H1 (cell line): ENCODE data around the gene TSC22D1. TPM values are rescaled to one million over a fixed set of nuclear protein-coding genes. Genes with fewer than 3 reads are reported as not detected.

Experiments
- BACH1 ChIP-seq: IDR thresholded peaks from 2 replicates; pipeline ENCODE4 v1.6.1; 2012; ENCODE audit warnings: low read length, improper control_type of control experiment
- CBX5 ChIP-seq: fragments of 300-800, 300-1000 bp; sonication (generic); IDR thresholded peaks from 2 replicates; pipeline ENCODE4 v1.7.1; 2016; ENCODE audit warnings: antibody characterized with exemption, low read length, low read depth
- CHD1 ChIP-seq: IDR thresholded peaks from 2 replicates; pipeline ENCODE4 v1.6.1; 2012; ENCODE audit warnings: low read depth, low read length, improper control_type of control experiment
- CHD2 ChIP-seq: IDR thresholded peaks from 2 replicates; pipeline ENCODE4 v1.6.1; 2012; ENCODE audit warnings: low read length, improper control_type of control experiment
- CREB1 ChIP-seq: IDR thresholded peaks from 2 replicates; pipeline ENCODE4 v1.6.1; 2012; ENCODE audit warnings: inconsistent platforms
- CTCF ChIP-seq, 3 experiments: IDR thresholded peaks; 1 replicate in 2 of 3; 2 replicates in 1 of 3; pipeline versions ENCODE4 v1.5.1 to v1.6.1; 2011; ENCODE audit warnings: low read length in 3 of 3, mild to moderate bottlenecking in 3 of 3, inconsistent platforms in 2 of 3, low read depth in 1 of 3, moderate library complexity in 1 of 3; ENCODE audit not compliant: insufficient read depth in 1 of 3; ENCODE audit errors: control extremely low read depth in 1 of 3
- E2F6 ChIP-seq: IDR thresholded peaks from 2 replicates; pipeline ENCODE4 v1.6.1; 2012; ENCODE audit warnings: inconsistent platforms
- EZH2 ChIP-seq: fragments of 200-600 bp; sonication (generic); IDR thresholded peaks from 2 replicates; pipeline ENCODE4 v1.7.1; 2012; ENCODE audit warnings: low read depth, mild to moderate bottlenecking, moderate library complexity, low read length, inconsistent platforms; ENCODE audit not compliant: severe bottlenecking
- KDM1A ChIP-seq: fragments of 200-600, 300-600 bp; sonication (generic); IDR thresholded peaks from 2 replicates; pipeline ENCODE4 v1.7.1; 2016; ENCODE audit warnings: mild to moderate bottlenecking, low read length, borderline replicate concordance
- MAX ChIP-seq: IDR thresholded peaks from 2 replicates; pipeline ENCODE4 v1.6.1; 2012; ENCODE audit warnings: inconsistent platforms
- NANOG ChIP-seq: IDR thresholded peaks from 2 replicates; pipeline ENCODE4 v1.6.1; 2011; ENCODE audit warnings: low read length, low read depth, mild to moderate bottlenecking, inconsistent platforms; ENCODE audit not compliant: insufficient read depth, poor library complexity, severe bottlenecking
- POLR2A ChIP-seq, 2 experiments: IDR thresholded peaks; 1 replicate in 1 of 2; 2 replicates in 1 of 2; pipeline ENCODE4 v1.6.1; 2011; ENCODE audit warnings: low read depth in 2 of 2, low read length in 2 of 2, mild to moderate bottlenecking in 2 of 2; ENCODE audit errors: control extremely low read depth in 1 of 2
- RAD21 ChIP-seq, 2 experiments: IDR thresholded peaks in 1 of 2; conservative IDR thresholded peaks in 1 of 2; 2 replicates each; pipeline ENCODE4 v1.6.1; 2011; ENCODE audit warnings: low read depth in 2 of 2, low read length in 2 of 2, improper control_type of control experiment in 1 of 2, inconsistent platforms in 1 of 2, mild to moderate bottlenecking in 1 of 2, moderate library complexity in 1 of 2
- RNF2 ChIP-seq: fragments of 200-900, 300-1000 bp; sonication (generic); IDR thresholded peaks from 2 replicates; pipeline ENCODE4 v1.7.1; 2016; ENCODE audit warnings: borderline replicate concordance, low read depth, mild to moderate bottlenecking, antibody characterized with exemption, low read length; ENCODE audit not compliant: poor library complexity, severe bottlenecking; ENCODE audit errors: missing control alignments
- SAP30 ChIP-seq: fragments of 300-600 bp; sonication (generic); IDR thresholded peaks from 2 replicates; pipeline ENCODE4 v1.7.1; 2012; ENCODE audit warnings: low read length, moderate library complexity, mild to moderate bottlenecking, inconsistent platforms; ENCODE audit not compliant: insufficient read depth, insufficient replicate concordance
- SIRT6 ChIP-seq: IDR thresholded peaks from one replicate; pipeline ENCODE4 v1.7.1; 2012; ENCODE audit warnings: low read length, inconsistent platforms
- SP4 ChIP-seq: IDR thresholded peaks from 2 replicates; pipeline ENCODE4 v1.6.1; 2012; ENCODE audit warnings: low read length, inconsistent platforms
- SUZ12 ChIP-seq: fragments of 200-600 bp; sonication (generic); IDR thresholded peaks from 2 replicates; pipeline ENCODE4 v1.6.1; 2012; ENCODE audit warnings: mild to moderate bottlenecking, inconsistent platforms, low read length, moderate library complexity, mixed read lengths
- TAF1 ChIP-seq: IDR thresholded peaks from 2 replicates; pipeline ENCODE4 v1.6.1; 2011; ENCODE audit warnings: mild to moderate bottlenecking, low read depth, low read length
- YY1 ChIP-seq: IDR thresholded peaks from 2 replicates; pipeline ENCODE4 v1.6.1; 2011; ENCODE audit warnings: low read depth, mild to moderate bottlenecking, low read length
- polyA plus RNA-seq, 7 experiments: library from polyadenylated mRNA; depleted of rRNA in 3 of 7; stranded (reverse) in 5 of 7; unstranded in 2 of 7; fragments of >200 nt in 5 of 7; fragments of 200-250 nt in 2 of 7; gene quantifications; 1 replicate in 5 of 7; 2 replicates in 1 of 7; 4 replicates in 1 of 7; pipeline versions ENCODE4 v1.2.1 to v1.2.3, GENCODE V29; 2011 to 2013; ENCODE audit warnings: missing spikeins in 2 of 7, mixed read lengths in 2 of 7
- total RNA-seq: library from RNA; stranded (reverse); fragmentation: NEBNext Ultra II Directional; extraction: Animal tissue kit (Norgen Biotek cat#: 25700); gene quantifications from 2 replicates; pipeline ENCODE4 v1.2.1, GENCODE V29; 2021

The TSC22D1 gene
- total and polyA plus RNA-seq, 2 of the 8 experiments (the other 6 are each of a cell fraction or from before 2014, with no cell fraction given): 52.6 to 80.9 TPM

- TF ChIP-seq RAD21 (IDR thresholded peaks at IDR 0.05 in 1 of 2, conservative IDR thresholded peaks at IDR 0.05 in 1 of 2; ENCODE audit: low read depth in 2 of 2, low read length in 2 of 2): peak; percentile 9 to 26; a peak in 3 of 4 replicates
- TF ChIP-seq KDM1A: peak; percentile 35; the same call in 1 of the 2 replicates
- TF ChIP-seq CREB1: no peak
- 0 out of 4 replicates have a peak, but pooled peaks of 1 of the 3 experiments have one; percentile 5 for TF ChIP-seq CTCF (IDR thresholded peaks at IDR 0.05; ENCODE audit: control extremely low read depth in 1 of 3, insufficient read depth in 1 of 3, low read depth in 1 of 3, low read length in 3 of 3)
- TF ChIP-seq RNF2: no peak
- no peak for TF ChIP-seq YY1
- TF ChIP-seq SAP30: no peak
- TF ChIP-seq EZH2: no peak
- TF ChIP-seq TAF1: peak; percentile 100
- TF ChIP-seq POLR2A (IDR thresholded peaks at IDR 0.05; ENCODE audit: control extremely low read depth in 1 of 2, low read depth in 2 of 2, low read length in 2 of 2): peak; percentile 99
- no peak for TF ChIP-seq BACH1
- no peak for TF ChIP-seq SIRT6
- no peak for TF ChIP-seq CBX5
- TF ChIP-seq SUZ12: no peak
- no peak for TF ChIP-seq SP4
- 0 out of 2 replicates have a peak, but pooled peaks have one; percentile 39 for TF ChIP-seq MAX
- no peak for TF ChIP-seq NANOG
- TF ChIP-seq E2F6: no peak
- peak; percentile 63; the same call in 1 of the 2 replicates for TF ChIP-seq CHD1
- peak; percentile 41; the same call in 1 of the 2 replicates for TF ChIP-seq CHD2
These were observed 139.4 kb downstream of the TSC22D1 start (continued) for GRCh38 chr13:44436589-44437337.
